T-helper 2 cell treated with Interferon-gamma antibody and Interleukin-4, amounts not matched to agents 5 μg/mL and 100 μg/mL, for 36 hours (primary cell): ENCODE results near the gene KLHDC8B.

Experiments used
- DNase-seq: peaks from one replicate; pipeline ENCODE4 v3.0.0; 2021; ENCODE audit warnings: low spot score
- H3K27ac Mint-ChIP-seq: one replicate; pipeline ENCODE4 v1.8.0; 2021; ENCODE audit warnings: mild to moderate bottlenecking, mixed read lengths
- H3K27me3 Mint-ChIP-seq: one replicate; pipeline ENCODE4 v1.8.0; 2021; ENCODE audit warnings: low read depth, mixed read lengths
- H3K36me3 Mint-ChIP-seq: one replicate; pipeline ENCODE4 v1.8.0; 2021; ENCODE audit warnings: low read depth, mixed read lengths
- H3K4me1 Mint-ChIP-seq: one replicate; pipeline ENCODE4 v1.8.0; 2021; ENCODE audit warnings: low read depth, mixed read lengths
- H3K4me3 Mint-ChIP-seq: one replicate; pipeline ENCODE4 v1.8.0; 2022; ENCODE audit warnings: mild to moderate bottlenecking, moderate library complexity, mixed read lengths
- H3K9me3 Mint-ChIP-seq: one replicate; pipeline ENCODE4 v1.8.0; 2021; ENCODE audit warnings: mixed read lengths

The KLHDC8B gene

DNA sequence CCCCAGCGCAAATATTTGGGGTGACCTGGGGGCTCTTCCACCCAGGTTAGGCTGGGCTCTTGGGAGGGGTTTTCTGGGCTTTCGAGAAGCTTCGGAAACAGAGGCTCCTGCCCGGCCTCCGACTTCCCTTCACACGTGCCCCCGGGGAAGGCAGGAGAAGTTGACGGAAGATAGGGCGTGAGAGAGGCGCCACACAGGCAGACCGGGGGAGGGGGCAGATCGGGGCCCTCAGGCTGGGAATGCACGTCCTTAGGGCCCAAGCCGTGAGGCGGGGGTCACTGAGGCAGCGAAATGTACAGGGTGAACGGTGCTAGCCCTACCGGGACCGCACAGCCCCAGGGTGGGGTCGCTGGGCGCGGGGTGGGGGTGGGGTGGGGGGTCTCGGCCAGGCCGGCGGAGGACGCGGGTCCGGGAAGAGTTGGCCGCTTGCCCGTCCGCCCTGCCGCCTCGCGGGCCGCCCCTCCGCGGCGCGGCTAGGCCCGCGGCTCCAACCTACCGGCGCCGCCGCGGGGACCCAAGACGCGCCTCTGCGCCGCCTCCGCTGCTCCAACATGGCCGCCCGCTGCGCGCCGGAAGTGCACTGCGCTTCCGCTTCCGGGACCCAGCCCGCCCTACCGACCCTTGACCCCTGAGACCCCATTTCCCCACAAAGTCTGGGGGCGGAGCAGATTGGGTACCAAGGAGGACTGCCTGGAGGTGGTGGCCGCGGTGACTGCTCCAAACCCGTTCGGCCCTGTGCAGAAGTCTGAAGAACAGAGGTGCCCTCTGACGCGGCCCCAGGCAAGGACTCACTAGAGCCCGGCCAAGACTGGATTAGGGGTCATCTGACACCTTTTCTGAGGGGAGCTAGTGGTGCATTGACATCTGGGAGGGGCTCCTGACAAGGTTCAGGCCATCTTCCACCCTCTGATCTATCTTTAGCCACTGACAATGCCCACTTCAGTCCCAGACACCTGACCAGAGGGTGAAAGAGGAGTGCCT, 5.3 kb upstream of the KLHDC8B start, which contains the start of gene CCDC71:
Gene CCDC71 (minus strand): TSS at position 561 of the 981 bp plus-strand sequence. CDS start 2,123 bp downstream, outside the sequence.
- H3K27ac Mint-ChIP-seq = peak within 1 kb of the TSS; percentile 86
- H3K27me3 Mint-ChIP-seq = no peaks in the 10 kb centered on the region
- H3K4me1 Mint-ChIP-seq = peaks cover 14% of the 10 kb centered on the region
- H3K4me3 Mint-ChIP-seq = peak within 1 kb of the TSS; percentile 95
- H3K9me3 Mint-ChIP-seq = no peaks in the 10 kb centered on the region
- DNase-seq = peak; percentile 75
- peaks cover 13% of the 10 kb centered on the region for H3K36me3 Mint-ChIP-seq

- Mint-ChIP-seq H3K27me3 (no peaks in the 10 kb centered on the region), H3K9me3 (no peaks in the 10 kb centered on the region), H3K27ac (peak overlapping the region; percentile 85), H3K4me3 (peak overlapping the region; percentile 85), H3K36me3 (peaks cover 13% of the 10 kb centered on the region), H3K4me1 (peaks cover 14% of the 10 kb centered on the region)
- DNase-seq = no peak
These were observed 4.4 kb upstream of the KLHDC8B start for GRCh38 chr3:49166752-49167556.

DNA sequence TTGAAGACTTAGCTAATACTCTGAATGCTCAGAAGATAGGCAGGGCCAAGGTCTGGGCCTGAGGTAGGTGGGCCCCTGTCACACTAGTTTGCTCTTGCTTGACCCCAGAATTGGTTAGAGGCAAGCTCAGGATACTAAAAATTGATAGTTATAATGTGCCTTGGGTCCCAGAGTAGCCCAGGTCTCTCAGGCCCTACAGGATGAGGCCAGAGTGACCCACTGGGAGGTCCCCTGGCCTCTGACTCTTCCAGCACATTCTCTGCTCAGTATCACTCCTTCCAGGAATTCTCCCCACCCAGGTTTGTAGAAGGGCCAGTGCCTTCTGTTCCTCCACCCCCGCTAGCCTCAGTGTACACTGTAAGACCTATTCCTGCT, 667 bp upstream of the KLHDC8B start:
- H3K36me3 Mint-ChIP-seq = no peaks in the 10 kb centered on the region
- H3K27me3 Mint-ChIP-seq = no peaks in the 10 kb centered on the region
- no peaks in the 10 kb centered on the region for H3K9me3 Mint-ChIP-seq
- DNase-seq = no peak
- H3K4me3 Mint-ChIP-seq = peak overlapping the region; percentile 84
- H3K4me1 Mint-ChIP-seq = peaks cover 4% of the 10 kb centered on the region
- H3K27ac Mint-ChIP-seq = no peak overlapping the region

- Mint-ChIP-seq H3K36me3 (no peaks in the 10 kb centered on the region), H3K9me3 (no peaks in the 10 kb centered on the region), H3K27me3 (no peaks in the 10 kb centered on the region), H3K4me3 (peak overlapping the region; percentile 58), H3K27ac (no peak overlapping the region), H3K4me1 (peaks cover 4% of the 10 kb centered on the region)
- no peak for DNase-seq
These were observed 540 bp downstream of the KLHDC8B start for GRCh38 chr3:49171775-49172500.

GRCh38 chr3:49172551-49173041, 1.2 kb downstream of the KLHDC8B start:
- Mint-ChIP-seq H3K9me3 (no peaks in the 10 kb centered on the region), H3K4me3 (peak overlapping the region; percentile 29), H3K27ac (no peak overlapping the region), H3K36me3 (no peaks in the 10 kb centered on the region), H3K27me3 (no peaks in the 10 kb centered on the region), H3K4me1 (peaks cover 4% of the 10 kb centered on the region)
- DNase-seq = no peak

GRCh38 chr3:49173116-49173791, 1.9 kb downstream of the KLHDC8B start:
- Mint-ChIP-seq H3K27ac (peak overlapping the region; percentile 26), H3K4me1 (peaks cover 4% of the 10 kb centered on the region), H3K36me3 (no peaks in the 10 kb centered on the region)

DNA sequence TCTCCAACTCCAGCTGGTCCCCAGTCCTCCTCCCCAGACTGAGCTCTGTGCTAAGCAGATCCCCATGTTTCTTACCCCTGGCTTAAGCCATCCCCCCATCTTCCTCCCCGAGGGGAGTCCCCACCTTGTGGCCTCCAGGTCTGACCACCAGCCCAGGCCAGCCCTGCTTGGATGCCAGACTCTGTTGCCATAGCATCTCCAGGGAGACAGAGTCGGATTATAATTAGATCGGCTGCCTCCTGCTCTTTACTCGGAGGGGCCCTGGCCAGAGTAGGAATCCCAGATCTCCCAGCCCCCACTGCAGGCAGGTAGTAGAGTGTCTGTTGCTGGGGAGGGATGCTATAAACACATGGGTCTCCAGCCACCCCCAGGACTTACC, 2.4 kb downstream of the KLHDC8B start:
- Mint-ChIP-seq H3K27me3 (peaks cover under 1% of the 10 kb centered on the region), H3K27ac (peak overlapping the region; percentile 26), H3K4me3 (no peak overlapping the region)

More at GRCh38 chr3:49173116-49173791, 1.9 kb downstream of the KLHDC8B start:
- DNase-seq = no peak
- Mint-ChIP-seq H3K27me3 (no peaks in the 10 kb centered on the region), H3K4me3 (no peak overlapping the region), H3K9me3 (no peaks in the 10 kb centered on the region)

GRCh38 chr3:49174397-49174985, 3.1 kb downstream of the KLHDC8B start:
- H3K27ac Mint-ChIP-seq = no peak overlapping the region
- H3K36me3 Mint-ChIP-seq = no peaks in the 10 kb centered on the region
- H3K9me3 Mint-ChIP-seq = no peaks in the 10 kb centered on the region
- no peak overlapping the region for H3K4me3 Mint-ChIP-seq
- H3K4me1 Mint-ChIP-seq = peaks cover 4% of the 10 kb centered on the region
- peaks cover 5% of the 10 kb centered on the region for H3K27me3 Mint-ChIP-seq
- no peak for DNase-seq

More for the DNA sequence above, 2.4 kb downstream of the KLHDC8B start:
- Mint-ChIP-seq H3K4me1 (peaks cover 4% of the 10 kb centered on the region), H3K36me3 (no peaks in the 10 kb centered on the region), H3K9me3 (no peaks in the 10 kb centered on the region)
- no peak for DNase-seq

GRCh38 chr3:49175530-49175929, 4.1 kb downstream of the KLHDC8B start:
- Mint-ChIP-seq H3K36me3 (no peaks in the 10 kb centered on the region), H3K4me1 (peaks cover 4% of the 10 kb centered on the region), H3K4me3 (no peak overlapping the region), H3K27ac (no peak overlapping the region), H3K27me3 (peaks cover 5% of the 10 kb centered on the region), H3K9me3 (no peaks in the 10 kb centered on the region)
- no peak for DNase-seq

DNA sequence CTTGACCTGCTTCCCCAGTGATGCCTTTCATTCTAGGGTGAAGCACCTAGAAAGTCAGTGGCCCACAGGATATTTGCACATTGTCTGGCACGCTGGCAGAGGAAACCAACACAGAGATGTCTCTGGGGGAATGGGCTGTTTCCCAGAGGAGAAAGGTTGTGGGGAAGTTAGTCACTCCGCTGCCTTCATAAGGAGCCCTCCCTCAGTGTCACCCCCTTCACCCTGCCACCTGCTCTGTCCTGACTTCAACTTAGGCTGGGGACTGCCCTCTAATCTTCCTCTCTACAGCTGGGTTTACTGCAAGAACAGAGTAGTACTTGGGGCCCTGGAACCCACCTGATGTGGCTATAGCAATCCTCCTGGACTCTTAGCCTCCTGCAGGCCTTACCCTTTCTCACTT, 5.7 kb downstream of the KLHDC8B start:
- Mint-ChIP-seq H3K4me1 (peaks cover 2% of the 10 kb centered on the region), H3K27me3 (peaks cover 5% of the 10 kb centered on the region), H3K9me3 (no peaks in the 10 kb centered on the region), H3K27ac (no peak overlapping the region), H3K4me3 (no peak overlapping the region), H3K36me3 (no peaks in the 10 kb centered on the region)
- DNase-seq = no peak

GRCh38 chr3:49180116-49180515, 8.7 kb downstream of the KLHDC8B start:
- no peak for DNase-seq
- no peak overlapping the region for H3K27ac Mint-ChIP-seq
- no peaks in the 10 kb centered on the region for H3K36me3 Mint-ChIP-seq
- H3K4me3 Mint-ChIP-seq = no peak overlapping the region
- H3K27me3 Mint-ChIP-seq = peaks cover 5% of the 10 kb centered on the region
- H3K4me1 Mint-ChIP-seq = no peaks in the 10 kb centered on the region
- no peaks in the 10 kb centered on the region for H3K9me3 Mint-ChIP-seq

DNA sequence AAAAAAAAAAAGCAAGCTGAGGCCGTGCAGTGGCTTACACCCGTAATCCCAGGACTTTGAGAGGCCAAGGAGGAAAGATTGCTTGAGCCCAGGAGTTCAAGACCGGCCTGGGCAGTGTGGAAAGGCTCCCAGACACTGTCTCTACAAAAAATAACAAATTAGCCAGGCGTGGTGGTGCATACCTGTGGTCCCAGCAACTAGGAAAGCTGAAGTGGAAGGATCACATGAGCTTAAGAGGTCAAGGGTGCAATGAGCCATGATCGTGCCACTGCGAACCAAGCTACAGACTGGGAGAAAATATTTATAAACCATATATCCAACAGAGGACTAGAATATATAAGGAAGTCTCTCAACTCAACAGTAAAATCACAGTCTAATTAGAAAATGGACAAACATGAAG, 10.0 kb downstream of the KLHDC8B start:
- H3K4me1 Mint-ChIP-seq = no peaks in the 10 kb centered on the region

GRCh38 chr3:49182682-49183081, 11.3 kb downstream of the KLHDC8B start:
- peaks cover 5% of the 10 kb centered on the region for H3K27me3 Mint-ChIP-seq
- no peak for DNase-seq
- no peak overlapping the region for H3K27ac Mint-ChIP-seq
- no peaks in the 10 kb centered on the region for H3K4me1 Mint-ChIP-seq
- no peaks in the 10 kb centered on the region for H3K9me3 Mint-ChIP-seq
- no peak overlapping the region for H3K4me3 Mint-ChIP-seq
- no peaks in the 10 kb centered on the region for H3K36me3 Mint-ChIP-seq

More for the DNA sequence above, 10.0 kb downstream of the KLHDC8B start:
- H3K36me3 Mint-ChIP-seq = no peaks in the 10 kb centered on the region
- no peak for DNase-seq
- peaks cover 5% of the 10 kb centered on the region for H3K27me3 Mint-ChIP-seq
- no peak overlapping the region for H3K27ac Mint-ChIP-seq
- H3K4me3 Mint-ChIP-seq = no peak overlapping the region
- H3K9me3 Mint-ChIP-seq = no peaks in the 10 kb centered on the region
